ENCODE results near the gene PSD2. TPM values are rescaled to one million over a fixed set of nuclear protein-coding genes. Genes with fewer than 3 reads are reported as not detected.

Gene PSD2
- total RNA-seq, 1 experiment from 2014 or later = 0.22 TPM

- Histone ChIP-seq H3K79me1 (ENCODE audit: insufficient read depth, low read depth, low read length, poor library complexity, severe bottlenecking) (no peaks in the 10 kb centered on the region), H3T11ph (ENCODE audit: low read length) (no peak overlapping the region), H3K9me3 (ENCODE audit: control insufficient read depth, low read depth, low read length) (no peaks in the 10 kb centered on the region), H2BK15ac (ENCODE audit: low read depth, low read length) (no peak overlapping the region), H3K4ac (ENCODE audit: low read depth, low read length) (no peak overlapping the region), H3K18ac (ENCODE audit: insufficient read length, low read depth, low read length) (no peak overlapping the region), H3K9ac (ENCODE audit: extremely low read depth, insufficient read length, low read length) (no peak overlapping the region), H2BK12ac (ENCODE audit: insufficient read length, low read depth, low read length) (no peak overlapping the region), H3K23me2 (ENCODE audit: insufficient read length, low read depth, low read length, poor library complexity, severe bottlenecking) (no peaks in the 10 kb centered on the region), H2BK20ac (ENCODE audit: low read depth, low read length, poor library complexity, severe bottlenecking) (no peak overlapping the region), H3K56ac (ENCODE audit: insufficient read length, low read depth, low read length) (no peak overlapping the region), H2AFZ (ENCODE audit: low read length) (no peak overlapping the region), H3K23ac (ENCODE audit: insufficient read length, low read depth, low read length) (no peak overlapping the region), H3K14ac (ENCODE audit: insufficient read depth, low read length) (peak overlapping the region; percentile 19; the same call in 1 of the 2 replicates), H4K5ac (ENCODE audit: insufficient read length, low read depth, low read length) (no peak overlapping the region), H3K4me2 (ENCODE audit: insufficient read depth, insufficient read length, low read length) (no peak overlapping the region), H3K79me2 (ENCODE audit: insufficient read depth, low read length) (no peaks in the 10 kb centered on the region), H2AK5ac (ENCODE audit: insufficient read length, low read length) (no peak overlapping the region), H4K20me1 (ENCODE audit: control insufficient read depth, insufficient read depth, insufficient read length) (no peaks in the 10 kb centered on the region), H2BK120ac (ENCODE audit: low read depth, low read length, poor library complexity, severe bottlenecking) (no peak overlapping the region), H3K4me1 (ENCODE audit: insufficient read depth, low read length) (no peaks in the 10 kb centered on the region), H3K27ac (ENCODE audit: insufficient read length, low read depth, low read length) (no peak overlapping the region), H3K27me3 (ENCODE audit: insufficient read depth, low read length) (peaks cover 6% of the 10 kb centered on the region; the same call in 1 of the 2 replicates), H4K8ac (replicated peaks; ENCODE audit: insufficient read length, low read depth, low read length) (no peak overlapping the region), H4K91ac (ENCODE audit: insufficient read length, low read depth, low read length) (no peak overlapping the region), H2BK5ac (ENCODE audit: insufficient read length, low read length) (no peak overlapping the region)
- H3K36me3 Mint-ChIP-seq (ENCODE audit: insufficient read depth in 1 of 3, low read depth in 3 of 3) = no peaks in the 10 kb centered on the region
- H3K4me1 Mint-ChIP-seq = peaks cover 3 to 4% of the 10 kb centered on the region in 2 experiments; a peak in 2 of 4 replicates
- no peak for DNase-seq
- peaks cover 51% of the 10 kb centered on the region for H3K27me3 Mint-ChIP-seq (ENCODE audit: low read depth)
- H3K9me3 Mint-ChIP-seq = no peaks in the 10 kb centered on the region
- no peak for TF ChIP-seq CTCF (conservative IDR thresholded peaks at IDR 0.05)
- H3K4me3 Mint-ChIP-seq = no peak overlapping the region
- no peak overlapping the region for H3K27ac Mint-ChIP-seq
- no CpG with 5 or more reads among the region's 8 CpGs for WGBS (ENCODE audit: extremely low coverage, insufficient read length, low lambda C conversion rate)
Measured at GRCh38 chr5:139852696-139853095, 57.1 kb downstream of the PSD2 start.

Data from H9 (cell line).